ENCODE results near the gene JMY.

Gene JMY

GRCh38 chr5:79235634-79236361 is at the start of gene JMY:
Gene JMY (plus strand): TSS chr5:79236131. CDS start chr5:79236651, 520 bp downstream.
- FAIRE-seq (no peak), DNase-seq (ENCODE audit: low spot score) (peak; percentile 20)

GRCh38 chr5:79186455-79186854 is 49.5 kb upstream of the JMY start:
- DNase-seq (ENCODE audit: low spot score) (no peak), FAIRE-seq (no peak)

GRCh38 chr5:79189439-79190234 is 46.3 kb upstream of the JMY start:
- no peak for FAIRE-seq
- no peak for DNase-seq (ENCODE audit: low spot score)

GRCh38 chr5:79190235-79190529 is 45.7 kb upstream of the JMY start:
- no peak for DNase-seq (ENCODE audit: low spot score)

GRCh38 chr5:79191457-79191856 is 44.5 kb upstream of the JMY start:
- no peak for DNase-seq (ENCODE audit: low spot score)
- FAIRE-seq = no peak

More at GRCh38 chr5:79190235-79190529, 45.7 kb upstream of the JMY start:
- no peak for FAIRE-seq

- no peak for FAIRE-seq
Measured at GRCh38 chr5:79193643-79194042, 42.3 kb upstream of the JMY start.

GRCh38 chr5:79200573-79201183 is 35.3 kb upstream of the JMY start:
- DNase-seq (ENCODE audit: low spot score) = no peak
- FAIRE-seq = no peak

More at GRCh38 chr5:79193643-79194042, 42.3 kb upstream of the JMY start:
- DNase-seq (ENCODE audit: low spot score) = no peak

GRCh38 chr5:79201206-79201605 is 34.7 kb upstream of the JMY start:
- DNase-seq (ENCODE audit: low spot score) (no peak), FAIRE-seq (no peak)

GRCh38 chr5:79202076-79202475 is 33.9 kb upstream of the JMY start:
- FAIRE-seq = no peak
- peak; percentile 5 for DNase-seq (ENCODE audit: low spot score)

GRCh38 chr5:79205965-79206364 is 30.0 kb upstream of the JMY start:
- no peak for FAIRE-seq
- DNase-seq (ENCODE audit: low spot score) = no peak

GRCh38 chr5:79206541-79206940 is 29.4 kb upstream of the JMY start:
- FAIRE-seq (no peak), DNase-seq (ENCODE audit: low spot score) (no peak)

GRCh38 chr5:79209505-79209904 is 26.4 kb upstream of the JMY start:
- DNase-seq (ENCODE audit: low spot score) (no peak), FAIRE-seq (no peak)

- DNase-seq (ENCODE audit: low spot score) (no peak), FAIRE-seq (no peak)
Measured at GRCh38 chr5:79224286-79224984, 11.5 kb upstream of the JMY start.

- no peak for DNase-seq (ENCODE audit: low spot score)
Measured at GRCh38 chr5:79225026-79225425, 10.9 kb upstream of the JMY start.

GRCh38 chr5:79225441-79225840 is 10.5 kb upstream of the JMY start:
- FAIRE-seq = no peak
- DNase-seq (ENCODE audit: low spot score) = no peak

More at GRCh38 chr5:79225026-79225425, 10.9 kb upstream of the JMY start:
- FAIRE-seq = no peak

- DNase-seq (ENCODE audit: low spot score) (no peak), FAIRE-seq (no peak)
Measured at GRCh38 chr5:79227484-79228025, 8.4 kb upstream of the JMY start.

GRCh38 chr5:79229357-79230174 is 6.4 kb upstream of the JMY start:
- DNase-seq (ENCODE audit: low spot score) (no peak), FAIRE-seq (no peak)

- DNase-seq (ENCODE audit: low spot score) (no peak), FAIRE-seq (no peak)
Measured at GRCh38 chr5:79235261-79235633, 684 bp upstream of the JMY start.

GRCh38 chr5:79236362-79236969 is 535 bp downstream of the JMY start:
- DNase-seq (ENCODE audit: low spot score) = no peak
- no peak for FAIRE-seq
